K562 (cell line): ENCODE data around the gene SVOP. TPM values are rescaled to one million over a fixed set of nuclear protein-coding genes. Genes with fewer than 3 reads are reported as not detected.

Experiments used
- ELF4 ChIP-seq: fragments of 450-650 bp; formaldehyde crosslinking; IDR thresholded peaks from 2 replicates; pipeline ENCODE4 v1.4.0; 2022; ENCODE audit warnings: missing genetic modification characterization
- EP300 ChIP-seq: IDR thresholded peaks from 2 replicates; pipeline ENCODE4 v1.6.1; 2012; ENCODE audit warnings: low read length, improper control_type of control experiment
- FOXK1 ChIP-seq: sonication (generic); formaldehyde crosslinking; IDR thresholded peaks from 2 replicates; pipeline ENCODE4 v1.8.0; 2022; ENCODE audit warnings: missing genetic modification reagents, mild to moderate bottlenecking, borderline replicate concordance
- FOXO4 ChIP-seq: fragments of 450-650 bp; formaldehyde crosslinking; IDR thresholded peaks from 2 replicates; pipeline ENCODE4 v1.4.0; 2020; ENCODE audit warnings: mild to moderate bottlenecking, moderate library complexity
- ZNF232 ChIP-seq: sonication (generic); formaldehyde crosslinking; IDR thresholded peaks from 2 replicates; pipeline ENCODE4 v1.8.0; 2022; ENCODE audit warnings: mild to moderate bottlenecking, missing genetic modification reagents
- polyA plus RNA-seq, 8 experiments: library from polyadenylated mRNA; depleted of rRNA in 4 of 8; stranded (reverse) in 5 of 8; unstranded in 3 of 8; fragments of >200 nt; fragmentation: Nextera tagmentation in 2 of 8; fragmentation: Illumina TruSeq in 1 of 8; extraction: Ambion mirVana in 2 of 8; extraction: Trizol in 1 of 8; gene quantifications; 2 replicates each; pipeline versions ENCODE4 v1.2.1 to v1.2.3, GENCODE V29; 2011 to 2014; ENCODE audit warnings: inconsistent platforms in 1 of 8, missing spikeins in 1 of 8
- total RNA-seq, 7 experiments: library from RNA; depleted of rRNA in 6 of 7; stranded (reverse); fragments of >200 nt in 6 of 7; fragmentation: Illumina TruSeq in 2 of 7; extraction: Trizol in 2 of 7; gene quantifications; 2 replicates each; pipeline versions ENCODE4 v1.2.1 to v1.2.3, GENCODE V29; 2011 to 2021; ENCODE audit warnings: low replicate concordance in 1 of 7
- TF ChIP-seq, protein P1 (sequence below): conservative IDR thresholded peaks from 2 replicates; pipeline ENCODE4 v1.6.1; 2011; ENCODE audit warnings: low read depth, mild to moderate bottlenecking, low read length; ENCODE audit not compliant: control insufficient read depth
- TF ChIP-seq, protein P2 (sequence below): fragments of 250-450 bp; sonication (Bioruptor Pico); IDR thresholded peaks from 2 replicates; pipeline ENCODE4 v1.4.0; 2020; ENCODE audit warnings: borderline replicate concordance

Gene SVOP
- total and polyA plus RNA-seq, 9 of the 15 experiments (the other 6 are each of a cell fraction or from before 2014, with no cell fraction given): 0.01 to 0.09 (median 0.06) TPM; not detected in 1

DNA sequence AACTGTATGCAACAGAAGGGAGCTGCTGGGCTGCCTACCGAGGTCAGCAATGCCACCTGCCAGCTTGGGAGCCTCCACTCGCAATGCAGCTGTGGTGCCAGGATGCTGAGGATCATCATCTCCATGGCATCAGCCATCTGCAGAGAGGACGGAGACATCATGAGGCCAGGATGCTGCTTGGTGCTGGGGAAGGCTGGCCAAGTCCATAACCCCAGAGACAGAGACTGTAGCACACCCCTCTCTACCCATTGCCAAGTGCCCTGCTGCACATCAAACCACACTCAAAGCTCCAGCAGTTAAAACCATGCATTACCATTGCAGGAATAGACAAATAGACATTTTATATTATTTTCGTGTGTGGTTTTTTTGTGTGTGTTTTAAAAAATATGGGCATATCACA lies 43.5 kb downstream of the SVOP start (continued):
- TF ChIP-seq FOXK1 (CRISPR knock-in tag): no peak
- TF ChIP-seq ELF4: no peak
- TF ChIP-seq, protein P1, sequence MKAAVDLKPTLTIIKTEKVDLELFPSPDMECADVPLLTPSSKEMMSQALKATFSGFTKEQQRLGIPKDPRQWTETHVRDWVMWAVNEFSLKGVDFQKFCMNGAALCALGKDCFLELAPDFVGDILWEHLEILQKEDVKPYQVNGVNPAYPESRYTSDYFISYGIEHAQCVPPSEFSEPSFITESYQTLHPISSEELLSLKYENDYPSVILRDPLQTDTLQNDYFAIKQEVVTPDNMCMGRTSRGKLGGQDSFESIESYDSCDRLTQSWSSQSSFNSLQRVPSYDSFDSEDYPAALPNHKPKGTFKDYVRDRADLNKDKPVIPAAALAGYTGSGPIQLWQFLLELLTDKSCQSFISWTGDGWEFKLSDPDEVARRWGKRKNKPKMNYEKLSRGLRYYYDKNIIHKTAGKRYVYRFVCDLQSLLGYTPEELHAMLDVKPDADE: no peak
- no peak for TF ChIP-seq EP300
- TF ChIP-seq, protein P2, sequence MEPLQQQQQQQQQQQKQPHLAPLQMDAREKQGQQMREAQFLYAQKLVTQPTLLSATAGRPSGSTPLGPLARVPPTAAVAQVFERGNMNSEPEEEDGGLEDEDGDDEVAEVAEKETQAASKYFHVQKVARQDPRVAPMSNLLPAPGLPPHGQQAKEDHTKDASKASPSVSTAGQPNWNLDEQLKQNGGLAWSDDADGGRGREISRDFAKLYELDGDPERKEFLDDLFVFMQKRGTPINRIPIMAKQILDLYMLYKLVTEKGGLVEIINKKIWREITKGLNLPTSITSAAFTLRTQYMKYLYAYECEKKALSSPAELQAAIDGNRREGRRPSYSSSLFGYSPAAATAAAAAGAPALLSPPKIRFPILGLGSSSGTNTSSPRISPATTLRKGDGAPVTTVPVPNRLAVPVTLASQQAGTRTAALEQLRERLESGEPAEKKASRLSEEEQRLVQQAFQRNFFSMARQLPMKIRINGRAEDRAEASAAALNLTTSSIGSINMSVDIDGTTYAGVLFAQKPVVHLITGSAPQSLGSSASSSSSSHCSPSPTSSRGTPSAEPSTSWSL: no peak
- TF ChIP-seq FOXO4 (CRISPR knock-in tag): no peak
- no peak for TF ChIP-seq ZNF232
- TF ChIP-seq, all 486 proteins: peak for 0
